ENCODE results near the gene SLAMF6.

SLAMF6 gene

DNA sequence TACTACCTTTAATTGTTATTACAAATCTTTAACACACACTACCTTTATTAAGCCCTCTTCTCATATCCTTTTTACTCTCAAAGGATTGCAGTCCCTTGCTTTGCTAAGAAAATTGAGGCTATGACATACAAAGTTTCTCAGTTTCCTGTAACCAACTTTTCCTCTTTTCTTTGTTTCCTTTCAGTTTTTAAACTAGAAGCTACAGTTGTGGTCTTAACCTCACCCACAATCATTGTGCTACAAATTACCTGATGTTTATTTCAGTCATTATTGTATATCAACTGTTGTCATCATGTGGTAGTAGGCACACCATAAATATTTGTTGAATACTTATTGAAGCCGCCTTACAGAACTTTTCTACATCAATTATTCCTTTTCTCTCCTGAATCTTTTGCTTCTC, 51.8 kb downstream of the SLAMF6 start:
- no peak for DNase-seq (ENCODE audit: low read depth in 2 of 3, low spot score in 2 of 3)

DNA sequence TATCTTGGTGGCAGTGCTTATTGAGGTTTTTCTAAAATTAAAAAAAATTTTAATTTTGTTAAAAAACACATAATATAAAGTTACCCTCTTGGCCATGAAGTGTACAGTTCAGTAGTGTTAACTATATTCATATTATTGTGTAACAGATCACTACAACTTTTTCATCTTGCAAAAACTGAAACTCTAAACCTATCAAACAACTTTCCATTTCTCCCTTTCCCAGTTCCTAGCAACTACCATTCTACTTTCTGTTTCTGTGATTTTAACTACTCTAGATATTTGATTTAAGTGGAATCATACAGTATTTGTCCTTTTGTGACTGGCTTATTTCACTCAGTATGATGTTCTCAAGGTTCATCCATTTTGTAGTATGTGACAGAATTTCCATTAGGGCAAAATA, 55.5 kb downstream of the SLAMF6 start:
- DNase-seq (ENCODE audit: low read depth in 2 of 3, low spot score in 2 of 3): no peak

GRCh38 chr1:160466961-160467360, 56.1 kb downstream of the SLAMF6 start:
- DNase-seq (ENCODE audit: low read depth in 2 of 3, low spot score in 2 of 3): no peak

DNA sequence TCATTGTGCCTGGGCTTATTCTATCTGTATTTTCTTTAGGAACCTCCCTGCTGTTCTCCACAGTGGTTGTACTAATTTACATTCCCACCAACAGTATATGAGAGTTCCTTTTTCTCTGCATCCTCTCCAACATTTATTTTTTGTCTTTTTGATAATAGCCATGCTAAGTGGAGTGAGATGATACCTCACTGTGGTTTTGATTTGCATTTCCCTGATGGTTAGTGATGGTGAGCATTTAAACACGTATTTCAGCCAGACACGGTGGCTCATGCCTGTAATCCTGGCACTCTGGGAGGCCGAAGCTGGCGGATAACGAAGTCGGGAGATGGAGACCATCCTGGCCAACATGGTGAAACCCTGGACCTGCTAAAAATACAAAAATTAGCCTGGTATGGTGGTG, 57.9 kb downstream of the SLAMF6 start:
- DNase-seq (ENCODE audit: low read depth in 2 of 3, low spot score in 2 of 3): no peak

DNA sequence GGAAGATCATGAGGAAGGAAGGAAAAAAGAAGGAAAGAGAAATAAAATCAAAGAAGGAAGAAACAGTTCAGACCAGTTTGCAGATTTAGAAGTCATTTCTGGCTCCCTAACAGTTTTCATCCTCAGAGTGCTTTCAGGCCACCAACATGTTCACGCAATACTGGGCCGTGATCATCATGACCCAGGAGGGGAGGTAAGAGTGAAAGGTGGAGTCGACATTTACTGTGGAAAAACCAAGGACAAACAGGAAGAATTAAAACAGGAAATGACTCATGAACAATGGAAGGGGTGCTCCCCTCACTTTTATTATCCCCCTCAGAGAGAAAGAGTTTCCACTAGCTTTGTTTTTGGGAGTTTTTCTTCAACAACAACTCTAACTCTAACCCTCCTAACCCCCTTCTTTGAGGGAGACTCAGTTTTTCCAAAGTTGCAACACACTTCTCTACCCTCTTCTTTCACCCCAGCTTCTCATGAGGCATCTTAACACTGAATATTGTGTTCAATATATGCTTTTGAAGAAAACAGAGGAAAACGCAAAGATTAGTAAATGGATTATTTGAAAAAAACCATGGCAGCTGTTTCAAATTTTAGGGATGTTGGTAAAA, 62.3 kb downstream of the SLAMF6 start:
- DNase-seq (ENCODE audit: low read depth in 2 of 3, low spot score in 2 of 3): no peak

DNA sequence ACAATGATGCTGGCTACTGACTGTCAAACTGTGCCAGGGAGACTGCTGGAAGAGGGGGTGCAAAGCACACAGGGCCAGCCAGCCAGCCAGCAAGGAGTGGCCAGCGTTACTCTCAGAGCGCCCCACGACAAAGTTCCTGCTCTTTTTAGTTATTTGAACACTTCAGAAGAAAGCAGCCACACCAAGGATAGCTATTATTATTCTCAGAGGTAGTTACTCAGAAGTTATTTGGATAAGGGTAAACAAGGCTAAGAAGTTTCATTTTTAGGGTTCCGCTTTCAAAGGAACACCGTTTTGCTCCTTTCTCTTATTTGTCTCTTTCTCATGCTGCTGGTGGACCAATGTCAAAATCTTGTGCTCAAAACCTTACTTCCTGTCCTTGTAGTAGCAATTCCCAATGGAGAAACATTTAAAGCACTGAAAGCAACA, 62.8 kb downstream of the SLAMF6 start:
- DNase-seq (ENCODE audit: low read depth in 2 of 3, low spot score in 2 of 3): no peak

GRCh38 chr1:160459687-160460086, 63.4 kb downstream of the SLAMF6 start:
- DNase-seq (ENCODE audit: low read depth in 2 of 3, low spot score in 2 of 3): no peak

DNA sequence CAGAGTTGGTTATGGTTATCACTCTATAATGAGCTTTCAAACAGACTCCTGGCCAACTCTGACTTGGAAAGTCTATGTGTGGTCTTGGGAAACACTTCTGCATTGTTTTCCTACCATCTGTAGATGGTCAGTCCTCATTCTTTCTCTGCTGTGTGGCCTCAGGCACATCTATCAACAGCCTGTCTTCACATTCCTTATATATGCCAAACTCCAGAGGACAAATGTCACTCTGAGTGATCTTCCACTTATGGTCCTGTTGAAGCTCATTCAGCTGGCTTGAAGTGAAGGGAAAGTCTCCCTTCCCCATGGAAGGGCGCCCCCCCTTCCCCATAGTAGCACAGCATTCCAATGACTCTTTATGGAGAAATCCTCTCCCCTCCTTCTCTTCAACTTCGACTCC, 64.0 kb downstream of the SLAMF6 start:
- no peak for DNase-seq (ENCODE audit: low read depth in 2 of 3, low spot score in 2 of 3)

DNA sequence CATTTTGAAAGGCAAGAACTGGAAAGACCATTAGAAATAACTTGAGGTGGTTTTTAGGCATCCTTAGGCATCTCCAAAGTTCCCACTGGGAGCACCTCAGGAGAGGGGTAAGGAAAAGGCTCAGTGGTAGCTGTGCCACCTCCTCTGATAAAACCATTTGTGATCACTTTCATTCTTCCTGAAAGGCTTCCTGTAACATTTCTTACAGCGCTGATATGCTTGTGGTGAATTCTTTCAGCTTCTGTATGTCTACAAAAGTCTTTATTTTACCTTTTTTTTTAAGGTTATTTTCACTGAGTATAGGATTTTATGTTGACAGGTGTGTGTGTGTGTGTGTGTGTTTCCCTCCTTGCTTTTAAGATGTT, 67.9 kb downstream of the SLAMF6 start:
- DNase-seq (ENCODE audit: low read depth in 2 of 3, low spot score in 2 of 3): no peak

DNA sequence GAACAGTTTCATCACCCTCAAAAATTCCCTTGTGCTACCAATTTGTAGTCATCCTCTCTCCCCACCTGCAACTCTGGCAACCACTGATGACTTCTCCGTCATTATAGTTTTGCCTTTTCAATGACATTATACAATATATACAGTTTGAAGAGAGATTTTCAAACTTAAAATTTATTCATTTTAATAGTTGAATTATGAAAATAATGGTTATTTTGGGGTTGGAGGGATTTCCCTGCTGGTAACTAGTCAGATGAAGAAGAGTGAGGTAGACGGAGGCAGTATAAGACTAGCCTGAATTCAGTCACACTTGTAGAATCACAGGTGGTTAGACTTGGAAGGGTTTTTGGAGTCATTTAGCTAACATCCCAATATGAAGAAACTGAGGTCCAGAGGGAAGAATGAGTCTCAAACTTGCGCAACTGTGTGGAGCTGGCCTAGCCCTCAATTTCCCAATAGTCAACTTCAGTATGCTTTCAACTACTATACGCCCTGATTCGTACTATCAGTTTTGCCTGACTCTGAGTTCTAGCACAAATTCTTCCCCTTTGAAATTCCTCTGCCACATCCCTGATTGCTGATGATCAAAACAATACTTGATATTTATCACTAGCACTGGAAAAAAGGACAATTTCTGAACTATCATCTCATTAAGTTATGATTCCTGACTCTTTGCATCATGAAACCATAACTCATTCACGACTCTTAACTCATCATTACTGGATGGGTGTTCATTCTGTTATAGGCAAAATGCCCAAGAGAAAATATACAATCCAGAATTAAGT, 68.5 kb downstream of the SLAMF6 start:
- DNase-seq (ENCODE audit: low read depth in 2 of 3, low spot score in 2 of 3): no peak

GRCh38 chr1:160453443-160453842, 69.6 kb downstream of the SLAMF6 start:
- no peak for DNase-seq (ENCODE audit: low read depth in 2 of 3, low spot score in 2 of 3)

DNA sequence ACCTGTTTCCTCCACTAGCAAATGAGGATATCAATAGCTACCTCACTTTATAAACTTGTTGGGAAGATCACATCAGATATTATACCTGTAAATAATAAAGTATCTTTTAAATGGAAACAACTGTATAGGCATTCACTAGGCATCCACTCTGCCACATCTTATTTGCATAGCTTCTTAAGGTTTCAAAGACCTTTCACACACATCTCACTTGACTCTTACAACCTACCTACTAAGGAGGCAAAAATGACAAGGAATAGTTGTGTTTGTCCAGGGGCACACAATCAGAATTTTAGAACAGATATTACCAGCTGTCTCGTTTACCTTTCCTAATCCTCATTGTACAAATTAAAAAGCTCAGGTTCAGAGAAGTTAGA, 71.2 kb downstream of the SLAMF6 start:
- DNase-seq (ENCODE audit: low read depth in 2 of 3, low spot score in 2 of 3): no peak

DNA sequence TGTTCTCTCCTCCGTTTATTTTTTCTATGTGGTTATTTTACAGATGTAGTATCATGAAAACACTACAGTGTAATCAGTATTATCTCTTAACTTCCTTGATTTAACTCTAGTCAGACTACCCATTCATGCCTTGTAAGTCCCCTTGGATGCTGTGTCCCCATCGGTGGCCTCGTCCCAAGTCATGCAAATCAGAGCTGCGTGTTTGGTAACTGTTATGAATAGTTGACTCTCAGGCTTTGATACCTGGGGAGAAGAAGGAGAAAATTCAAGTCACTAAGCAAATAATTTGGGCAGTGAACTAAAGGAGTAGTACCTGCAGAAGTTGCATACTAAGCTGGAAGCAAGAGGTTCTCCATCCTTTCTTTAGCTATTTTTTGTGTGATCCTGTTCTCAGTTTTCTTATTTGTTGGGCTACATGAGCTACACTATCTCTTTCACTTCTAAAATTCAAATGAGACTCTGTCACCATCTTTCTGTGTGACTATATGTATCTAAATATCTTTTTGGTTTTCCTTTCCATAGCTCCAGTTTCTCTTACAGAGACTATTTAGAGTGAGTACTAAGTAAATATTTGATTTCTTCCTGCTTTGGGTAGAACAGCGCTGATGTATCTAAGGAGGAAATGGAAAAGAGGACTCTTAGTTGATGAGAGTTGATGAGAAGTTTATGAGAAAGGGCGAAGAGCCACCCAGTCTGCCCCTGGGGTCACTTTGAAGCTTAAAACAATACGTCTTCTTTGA, 71.8 kb downstream of the SLAMF6 start:
- DNase-seq (ENCODE audit: low read depth in 2 of 3, low spot score in 2 of 3): no peak

- no peak for DNase-seq (ENCODE audit: low read depth in 2 of 3, low spot score in 2 of 3)
Observed at GRCh38 chr1:160449494-160449893, 73.6 kb downstream of the SLAMF6 start.

DNA sequence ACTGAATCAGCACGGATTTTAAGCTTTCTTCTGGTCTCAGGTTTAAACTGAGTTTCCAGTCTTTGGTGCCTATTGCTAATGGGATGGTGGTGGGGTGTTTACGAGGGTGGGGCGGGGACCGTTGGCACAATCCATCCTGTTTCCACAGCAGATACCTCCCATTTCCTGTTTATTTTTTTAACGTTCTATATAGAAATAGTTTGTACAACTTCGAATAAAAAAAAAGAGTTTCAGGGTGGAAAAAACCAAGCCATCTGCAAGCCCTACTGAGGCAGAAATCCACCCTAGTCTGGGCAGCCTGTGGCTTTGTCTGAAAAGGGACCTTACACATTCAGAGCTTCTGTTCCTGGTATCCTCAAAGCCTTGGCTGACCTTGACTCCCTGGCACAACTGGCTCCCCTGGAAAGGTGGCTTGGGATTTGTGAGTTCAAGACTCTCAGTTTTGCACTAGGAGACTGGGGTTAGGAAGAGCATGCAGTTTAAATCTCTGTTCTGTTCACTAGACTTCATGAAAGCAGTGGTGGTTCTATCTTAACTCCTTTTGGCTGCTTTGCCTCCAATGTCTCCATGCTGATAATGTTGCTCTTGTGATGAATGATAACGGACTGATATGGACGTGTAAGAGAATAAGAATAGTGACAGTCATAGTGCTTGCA, 76.0 kb downstream of the SLAMF6 start:
- DNase-seq (ENCODE audit: low read depth in 2 of 3, low spot score in 2 of 3): no peak

DNA sequence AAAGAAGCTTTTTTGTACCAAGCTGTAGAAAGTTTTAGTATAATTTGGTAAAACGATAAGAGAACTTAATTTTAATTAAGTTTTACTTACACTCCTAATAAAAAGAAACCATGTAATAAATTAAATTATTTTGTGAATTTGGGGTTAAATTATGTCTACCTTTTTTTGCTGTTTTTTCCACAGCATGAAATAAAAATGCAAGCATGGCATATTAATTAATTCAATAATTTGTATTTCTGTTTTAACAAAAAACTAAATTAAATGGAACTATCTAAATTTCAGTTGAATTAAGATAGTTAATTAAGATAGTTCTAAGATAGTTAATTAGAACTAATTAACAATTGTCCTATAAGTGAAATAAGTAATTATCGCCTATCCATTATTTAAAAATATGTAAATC, 83.3 kb downstream of the SLAMF6 start:
- DNase-seq (ENCODE audit: low read depth in 2 of 3, low spot score in 2 of 3): no peak

DNA sequence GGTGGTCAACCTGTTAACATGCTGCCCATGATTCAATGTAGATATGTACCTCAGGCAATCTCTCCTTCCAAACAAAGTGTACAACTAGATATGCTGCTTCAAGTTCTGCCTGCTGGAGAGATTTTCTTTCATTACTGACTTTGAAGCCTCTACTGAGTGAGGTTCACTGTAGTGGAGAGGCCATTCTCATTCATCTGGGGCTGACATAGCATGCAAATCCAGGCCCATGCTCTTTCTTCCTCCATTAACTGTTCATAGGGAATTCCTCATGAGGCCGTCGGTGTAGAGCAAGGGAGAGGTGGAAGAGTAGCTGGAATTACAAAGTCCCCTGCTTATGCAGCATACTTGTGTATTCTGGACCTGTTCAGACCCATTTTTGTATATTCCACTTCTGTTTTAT, 84.1 kb downstream of the SLAMF6 start:
- DNase-seq (ENCODE audit: low read depth in 2 of 3, low spot score in 2 of 3): no peak

DNA sequence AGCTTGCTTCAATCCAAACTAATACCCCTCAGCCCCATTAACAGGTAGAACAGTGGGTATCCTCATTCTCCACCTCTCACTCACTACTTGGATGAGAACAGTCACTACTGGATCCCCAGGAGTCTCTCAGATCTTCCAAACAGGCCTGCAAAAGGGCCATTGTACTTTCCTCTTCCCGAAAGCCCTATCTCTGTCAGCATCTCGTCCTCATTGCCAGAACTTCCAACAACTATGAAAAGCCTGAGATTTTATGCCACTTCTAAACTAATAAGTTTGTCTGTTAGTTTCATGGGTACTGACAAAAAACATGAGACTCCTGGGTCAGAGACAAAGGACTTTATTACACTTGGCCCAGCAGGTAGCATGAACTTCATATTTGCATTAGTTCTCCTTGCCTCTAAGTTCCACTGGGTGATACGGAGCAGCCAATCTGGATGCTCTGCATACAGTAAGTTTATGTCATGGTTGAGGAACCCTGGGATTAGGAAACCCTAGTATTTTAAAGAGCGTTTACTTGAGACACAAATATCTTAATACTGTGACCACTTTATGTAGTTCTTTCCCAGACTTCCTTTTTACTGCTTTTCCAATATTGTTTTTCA, 84.6 kb downstream of the SLAMF6 start:
- no peak for DNase-seq (ENCODE audit: low read depth in 2 of 3, low spot score in 2 of 3)

DNA sequence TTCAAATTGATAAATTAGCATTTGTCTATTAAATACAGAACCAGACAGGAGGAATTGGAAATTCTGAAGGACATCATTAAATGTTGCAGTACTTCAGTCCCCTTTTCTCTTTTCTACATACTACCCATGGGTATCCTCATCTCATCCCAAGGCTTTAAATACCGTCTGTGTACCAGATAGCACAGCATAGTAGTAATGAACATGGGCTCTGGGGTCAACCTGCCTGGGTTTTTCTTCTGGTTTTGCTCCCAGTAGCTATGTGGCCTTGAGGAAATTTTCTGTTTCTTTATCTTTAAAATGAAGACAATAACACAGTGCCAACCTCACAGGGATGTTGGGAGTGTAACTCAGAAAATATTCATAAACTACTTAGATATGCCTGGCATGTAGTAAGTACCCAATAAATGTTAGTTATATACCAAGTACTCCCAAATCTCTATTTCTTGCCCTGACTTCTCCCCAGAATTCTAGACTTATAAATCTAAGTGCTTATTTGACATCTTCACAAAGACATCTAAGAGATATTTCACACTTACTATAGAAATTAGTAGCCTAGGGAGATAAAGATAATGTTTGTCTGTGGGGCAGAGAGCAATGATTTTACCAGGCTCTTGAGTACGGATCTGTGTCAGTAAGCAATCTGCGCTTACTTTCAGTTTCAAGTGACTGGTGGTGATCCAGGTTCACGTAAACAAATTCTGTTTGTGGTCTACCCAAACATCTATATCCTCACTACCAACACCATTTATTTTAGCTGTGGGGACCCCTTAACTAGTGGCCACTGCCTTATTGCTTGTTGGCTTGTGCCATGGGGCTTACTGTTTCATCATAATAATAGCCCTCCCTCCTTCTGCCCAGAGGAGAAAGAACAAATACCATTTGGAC, 85.4 kb downstream of the SLAMF6 start:
- DNase-seq (ENCODE audit: low read depth in 2 of 3, low spot score in 2 of 3): no peak

DNA sequence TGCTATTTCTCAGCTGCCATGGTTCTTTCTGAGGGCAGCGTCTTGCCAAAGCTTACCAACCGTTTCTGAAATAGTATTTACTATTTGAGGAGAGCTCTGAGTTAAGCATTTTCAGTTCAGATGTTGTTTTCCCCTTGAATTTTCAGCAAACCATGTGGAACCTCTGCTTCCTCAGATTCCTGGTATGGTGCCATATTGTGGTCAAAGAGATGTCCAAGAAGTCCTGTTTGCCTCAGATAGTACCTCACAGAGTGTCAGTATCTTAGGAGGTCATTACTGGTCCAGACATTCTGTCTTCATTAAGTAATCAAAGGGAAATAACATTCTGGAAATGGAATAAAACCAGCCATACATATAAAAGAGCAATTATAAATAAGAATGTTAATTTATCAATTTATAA, 86.1 kb downstream of the SLAMF6 start:
- DNase-seq (ENCODE audit: low read depth in 2 of 3, low spot score in 2 of 3): no peak

Data from activated CD8-positive, alpha-beta memory T cell treated with anti-CD3 and anti-CD28 coated beads for 48 hours (primary cell).